Ishikawa (cell line): ENCODE measurements around the gene NHS.

ENCODE experiments used
- CEBPB ChIP-seq: IDR thresholded peaks from 2 replicates; pipeline ENCODE4 v1.6.1; 2012
- CREB1 ChIP-seq: IDR thresholded peaks from 2 replicates; pipeline ENCODE4 v1.6.1; 2012; ENCODE audit warnings: low read depth
- EGR1 ChIP-seq: IDR thresholded peaks from 2 replicates; pipeline ENCODE4 v1.6.1; 2012
- EP300 ChIP-seq: IDR thresholded peaks from 2 replicates; pipeline ENCODE4 v1.6.1; 2012; ENCODE audit warnings: borderline replicate concordance
- NFIC ChIP-seq: IDR thresholded peaks from 2 replicates; pipeline ENCODE4 v1.6.1; 2012
- TAF1 ChIP-seq: IDR thresholded peaks from 2 replicates; pipeline ENCODE4 v1.6.1; 2012; ENCODE audit warnings: low read depth, mild to moderate bottlenecking
- TCF12 ChIP-seq: IDR thresholded peaks from 2 replicates; pipeline ENCODE4 v1.6.1; 2012; ENCODE audit warnings: low read depth
- YY1 ChIP-seq: IDR thresholded peaks from 2 replicates; pipeline ENCODE4 v1.6.1; 2012; ENCODE audit warnings: low read depth
- ZBTB7A ChIP-seq: IDR thresholded peaks from 2 replicates; pipeline ENCODE4 v1.6.1; 2012; ENCODE audit warnings: low read depth
- TF ChIP-seq, protein P1 (sequence below): IDR thresholded peaks from 2 replicates; pipeline ENCODE4 v1.6.1; 2012; ENCODE audit warnings: low read depth, mild to moderate bottlenecking
- TF ChIP-seq, protein P2 (sequence below): IDR thresholded peaks from 2 replicates; pipeline ENCODE4 v1.6.1; 2012
- TF ChIP-seq, protein P3 (sequence below): IDR thresholded peaks from 2 replicates; pipeline ENCODE4 v1.6.1; 2012

GRCh38 chrX:17529151-17529745 lies 154.2 kb downstream of the NHS start:
- TF ChIP-seq, protein P1, sequence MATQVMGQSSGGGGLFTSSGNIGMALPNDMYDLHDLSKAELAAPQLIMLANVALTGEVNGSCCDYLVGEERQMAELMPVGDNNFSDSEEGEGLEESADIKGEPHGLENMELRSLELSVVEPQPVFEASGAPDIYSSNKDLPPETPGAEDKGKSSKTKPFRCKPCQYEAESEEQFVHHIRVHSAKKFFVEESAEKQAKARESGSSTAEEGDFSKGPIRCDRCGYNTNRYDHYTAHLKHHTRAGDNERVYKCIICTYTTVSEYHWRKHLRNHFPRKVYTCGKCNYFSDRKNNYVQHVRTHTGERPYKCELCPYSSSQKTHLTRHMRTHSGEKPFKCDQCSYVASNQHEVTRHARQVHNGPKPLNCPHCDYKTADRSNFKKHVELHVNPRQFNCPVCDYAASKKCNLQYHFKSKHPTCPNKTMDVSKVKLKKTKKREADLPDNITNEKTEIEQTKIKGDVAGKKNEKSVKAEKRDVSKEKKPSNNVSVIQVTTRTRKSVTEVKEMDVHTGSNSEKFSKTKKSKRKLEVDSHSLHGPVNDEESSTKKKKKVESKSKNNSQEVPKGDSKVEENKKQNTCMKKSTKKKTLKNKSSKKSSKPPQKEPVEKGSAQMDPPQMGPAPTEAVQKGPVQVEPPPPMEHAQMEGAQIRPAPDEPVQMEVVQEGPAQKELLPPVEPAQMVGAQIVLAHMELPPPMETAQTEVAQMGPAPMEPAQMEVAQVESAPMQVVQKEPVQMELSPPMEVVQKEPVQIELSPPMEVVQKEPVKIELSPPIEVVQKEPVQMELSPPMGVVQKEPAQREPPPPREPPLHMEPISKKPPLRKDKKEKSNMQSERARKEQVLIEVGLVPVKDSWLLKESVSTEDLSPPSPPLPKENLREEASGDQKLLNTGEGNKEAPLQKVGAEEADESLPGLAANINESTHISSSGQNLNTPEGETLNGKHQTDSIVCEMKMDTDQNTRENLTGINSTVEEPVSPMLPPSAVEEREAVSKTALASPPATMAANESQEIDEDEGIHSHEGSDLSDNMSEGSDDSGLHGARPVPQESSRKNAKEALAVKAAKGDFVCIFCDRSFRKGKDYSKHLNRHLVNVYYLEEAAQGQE = no peak
- TF ChIP-seq YY1 (no peak), NFIC (no peak), TCF12 (no peak), EP300 (no peak), CEBPB (no peak), TAF1 (no peak), ZBTB7A (no peak), CREB1 (no peak), EGR1 (no peak)
- TF ChIP-seq, protein P2, sequence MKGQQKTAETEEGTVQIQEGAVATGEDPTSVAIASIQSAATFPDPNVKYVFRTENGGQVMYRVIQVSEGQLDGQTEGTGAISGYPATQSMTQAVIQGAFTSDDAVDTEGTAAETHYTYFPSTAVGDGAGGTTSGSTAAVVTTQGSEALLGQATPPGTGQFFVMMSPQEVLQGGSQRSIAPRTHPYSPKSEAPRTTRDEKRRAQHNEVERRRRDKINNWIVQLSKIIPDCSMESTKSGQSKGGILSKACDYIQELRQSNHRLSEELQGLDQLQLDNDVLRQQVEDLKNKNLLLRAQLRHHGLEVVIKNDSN = no peak
- TF ChIP-seq, protein P3, sequence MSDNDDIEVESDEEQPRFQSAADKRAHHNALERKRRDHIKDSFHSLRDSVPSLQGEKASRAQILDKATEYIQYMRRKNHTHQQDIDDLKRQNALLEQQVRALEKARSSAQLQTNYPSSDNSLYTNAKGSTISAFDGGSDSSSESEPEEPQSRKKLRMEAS = no peak
